GM21381 (cell line): ENCODE data around the gene CYP46A1.

Experiments used
- ATAC-seq: cut with Tn5 transposase; IDR thresholded peaks from one replicate; pipeline ENCODE4 v1.9.1; 2021; ENCODE audit warnings: mild to moderate bottlenecking, moderate library complexity; ENCODE audit not compliant: unreplicated experiment

CYP46A1 gene

DNA sequence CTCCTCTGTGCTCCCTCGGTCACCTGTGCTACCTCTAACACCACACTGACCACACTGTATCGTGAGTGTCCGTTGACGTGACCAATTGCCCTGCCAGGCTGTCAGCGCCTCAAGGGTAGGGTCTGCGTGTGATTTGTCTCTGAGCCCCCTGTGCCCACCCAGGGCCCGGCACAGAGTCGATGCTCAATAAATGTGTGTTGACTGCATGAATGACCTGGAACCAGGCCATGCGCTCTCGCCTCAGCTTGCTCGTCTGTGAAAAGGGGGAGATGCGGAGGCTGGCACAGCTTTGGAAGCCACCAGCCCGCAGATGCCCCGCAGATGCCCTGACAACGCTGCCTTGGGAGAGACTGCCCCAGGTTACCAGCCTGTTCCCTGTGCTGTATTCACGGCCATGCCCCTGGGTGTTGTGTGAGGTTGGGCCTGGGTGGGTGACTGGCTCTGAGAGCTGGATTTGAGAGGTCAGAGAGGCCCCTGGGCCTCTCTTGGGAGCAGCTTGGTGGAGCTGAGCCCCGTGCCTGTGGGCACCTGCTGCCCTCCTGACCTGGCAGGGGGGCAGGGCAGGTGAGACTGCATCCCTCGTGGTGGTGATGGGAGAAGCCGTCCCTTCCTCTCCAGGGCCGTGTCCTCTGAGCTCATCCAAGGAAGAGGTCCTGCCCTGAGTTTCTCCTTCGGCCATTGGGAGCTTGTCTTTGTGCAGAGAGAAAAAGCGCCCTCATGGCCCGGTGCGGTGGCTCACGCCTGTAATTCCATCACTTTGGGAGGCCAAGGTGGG is 43.2 kb downstream of the CYP46A1 start:
- no peak for ATAC-seq

DNA sequence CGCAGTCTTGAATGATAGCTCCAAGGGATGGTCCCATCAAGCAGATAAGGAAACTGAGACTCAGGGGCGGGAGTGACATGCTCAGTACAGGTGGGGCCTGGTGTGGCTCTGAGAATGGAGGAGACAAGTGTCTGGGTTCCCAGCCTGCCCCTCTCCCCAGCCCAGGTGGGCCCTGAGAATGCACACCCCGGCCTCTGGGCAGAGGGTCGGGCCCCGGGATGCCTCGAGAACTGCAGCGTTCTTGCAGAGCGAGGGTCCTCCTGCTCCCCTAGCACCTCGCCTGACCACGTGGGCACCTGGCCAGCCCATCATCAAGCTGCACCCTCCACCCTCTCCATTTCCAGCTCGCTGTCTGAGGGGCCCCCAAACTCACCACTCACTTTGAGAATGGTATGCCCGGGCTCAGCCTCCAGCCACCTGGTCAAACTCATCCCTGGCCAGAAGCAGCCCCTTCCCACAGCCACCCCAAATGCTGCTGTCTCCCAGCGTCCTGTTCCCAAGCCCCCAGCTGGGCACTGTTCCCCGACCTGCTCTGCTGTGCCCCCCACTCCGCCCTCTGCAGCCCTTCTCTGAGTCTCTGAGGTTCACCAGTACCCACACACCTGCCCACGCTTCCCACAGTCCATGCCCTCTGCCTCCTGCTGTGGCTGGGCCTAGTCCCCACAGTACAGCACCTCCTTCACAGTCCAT is 44.3 kb downstream of the CYP46A1 start:
- ATAC-seq: no peak

DNA sequence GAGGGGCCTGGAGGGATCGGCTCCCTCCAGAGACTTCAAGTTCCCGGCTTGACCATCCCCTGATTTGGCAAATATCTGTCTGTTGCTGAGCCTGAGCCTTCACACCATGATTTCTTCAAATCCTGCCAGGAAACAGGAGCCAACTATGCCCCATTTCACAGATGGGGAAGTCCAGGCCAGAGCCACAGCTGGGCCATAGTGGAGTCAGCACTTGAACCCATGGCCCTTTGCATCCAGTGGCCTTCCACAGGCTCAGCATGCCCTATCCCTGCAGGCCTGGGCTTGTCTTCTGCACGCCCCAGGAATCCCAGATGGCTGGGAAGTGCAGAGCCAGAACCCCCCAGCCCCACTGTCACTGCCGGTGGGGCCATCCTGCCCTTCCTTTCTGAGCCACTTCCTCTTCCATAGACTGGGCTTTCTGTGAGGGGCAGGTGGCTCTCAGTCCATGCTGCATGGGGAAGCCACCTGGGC is 44.9 kb downstream of the CYP46A1 start:
- no peak for ATAC-seq

DNA sequence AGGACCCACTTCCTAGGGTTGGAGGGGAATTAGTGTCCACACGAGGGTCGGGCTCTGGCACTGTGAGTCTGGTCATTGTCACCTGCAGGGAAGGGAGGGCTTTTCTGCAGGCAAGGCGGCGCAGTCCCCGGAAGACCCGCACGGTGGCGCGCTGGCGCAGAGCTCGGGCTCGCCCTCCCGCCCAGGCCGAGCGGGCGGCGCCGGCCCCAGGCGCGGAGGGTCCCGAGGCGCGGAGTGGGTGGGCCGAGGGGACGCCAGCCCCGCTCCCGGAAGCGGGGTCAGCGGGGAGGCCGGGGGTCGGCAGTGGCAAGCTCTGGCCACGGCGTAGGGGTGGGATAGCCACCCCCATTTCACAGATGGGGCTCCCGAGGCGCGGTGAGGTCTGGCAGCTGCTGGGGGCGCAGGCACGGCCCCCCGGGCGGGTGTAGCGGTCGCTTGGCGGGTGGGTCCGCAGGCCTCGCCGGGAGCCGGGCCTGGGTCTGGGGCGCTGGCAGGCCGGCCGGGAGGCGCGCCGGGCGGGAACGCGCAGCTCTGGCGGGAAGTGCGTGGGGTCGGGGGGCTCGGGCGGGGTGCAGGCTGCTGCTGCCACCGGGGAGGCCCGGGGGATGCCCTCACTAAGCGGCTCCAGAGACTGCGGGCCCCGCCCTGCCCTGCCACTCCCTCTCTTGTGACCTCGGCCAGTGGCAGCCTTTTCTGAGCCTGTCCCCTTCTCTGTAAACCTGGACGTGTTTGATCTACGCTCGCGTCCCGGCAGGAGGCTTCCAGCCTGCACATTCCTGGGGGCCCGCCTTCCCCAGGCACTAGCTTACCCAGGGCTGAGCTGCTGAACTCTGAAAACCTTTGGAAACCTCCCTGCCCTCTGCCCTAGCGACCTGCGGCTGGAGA is 46.1 kb downstream of the CYP46A1 start:
- no peak for ATAC-seq

DNA sequence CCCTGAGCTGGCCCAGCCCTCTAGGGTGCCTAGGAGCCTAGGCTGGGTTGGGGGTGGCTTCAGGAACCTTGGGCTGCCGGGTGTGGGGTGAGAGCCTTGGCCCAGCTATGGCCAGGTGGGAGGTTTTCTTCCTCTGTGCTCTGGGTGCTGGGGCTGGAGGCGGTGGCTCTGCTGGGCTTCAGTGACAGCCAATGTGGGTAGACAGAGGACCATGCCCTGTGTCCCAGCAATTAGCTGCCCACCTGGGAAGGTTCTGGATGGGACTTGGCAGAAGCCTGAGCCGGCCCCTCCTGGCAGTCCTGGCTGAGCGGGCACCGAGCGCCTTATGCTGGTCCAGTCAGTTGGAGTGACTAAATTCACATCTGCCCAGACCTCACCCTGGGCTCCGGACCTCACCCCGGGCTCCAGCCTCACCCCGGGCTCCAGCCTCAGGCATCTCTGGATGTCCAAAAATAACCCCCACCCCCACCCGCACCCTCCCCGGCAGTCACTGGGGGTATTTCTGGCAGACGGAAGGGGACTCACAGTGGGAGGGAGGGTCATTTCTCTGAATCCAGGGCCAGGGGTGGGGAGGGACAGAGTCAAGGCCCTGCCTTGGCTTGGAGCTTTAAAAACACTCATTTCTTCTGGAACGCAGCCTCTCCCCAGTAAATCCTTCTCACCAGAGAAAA is 46.9 kb downstream of the CYP46A1 start:
- no peak for ATAC-seq

DNA sequence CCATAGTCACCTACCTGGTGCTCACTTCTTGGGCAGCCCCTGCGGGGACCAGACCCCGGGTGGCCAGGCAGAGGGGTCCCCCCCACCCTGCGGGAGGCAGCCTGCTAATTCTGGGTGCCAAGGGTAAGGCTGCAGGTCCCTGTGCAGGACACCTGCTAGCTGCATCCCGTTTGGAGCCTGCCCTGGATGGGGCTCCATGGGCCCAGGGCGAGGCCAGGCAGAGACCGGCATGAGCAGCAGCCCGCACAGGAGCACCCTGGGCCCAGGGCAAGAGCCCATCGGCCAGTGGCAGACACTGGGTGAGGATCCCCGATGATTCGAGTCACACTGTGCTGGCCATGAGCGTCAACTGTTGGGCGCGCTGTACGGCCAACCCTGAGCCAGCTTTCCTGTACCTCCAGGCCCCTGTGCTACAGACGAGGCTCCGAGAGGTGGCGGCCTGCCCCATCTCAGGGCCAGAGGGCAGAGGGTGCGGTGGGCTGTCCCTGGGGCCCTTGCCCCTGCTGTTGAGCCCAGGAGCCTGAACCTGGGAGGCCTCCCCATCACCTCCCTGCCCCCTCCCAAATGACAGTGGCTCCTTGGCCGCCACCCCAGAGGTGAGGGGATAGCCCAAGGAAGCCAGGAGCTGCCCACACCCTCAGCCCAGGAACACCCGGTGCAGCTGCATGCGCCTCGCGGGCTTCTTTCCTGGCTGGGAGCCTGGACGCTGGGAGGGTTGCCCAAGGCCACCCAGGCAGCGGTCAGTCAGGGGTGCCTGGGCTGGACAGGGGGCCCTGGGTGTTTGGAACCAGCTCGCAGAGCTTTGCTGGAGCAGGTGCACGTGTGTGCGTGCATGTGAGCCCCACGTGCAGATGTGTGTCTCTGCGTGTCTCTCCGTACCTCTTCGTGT is 47.7 kb downstream of the CYP46A1 start:
- ATAC-seq: no peak

DNA sequence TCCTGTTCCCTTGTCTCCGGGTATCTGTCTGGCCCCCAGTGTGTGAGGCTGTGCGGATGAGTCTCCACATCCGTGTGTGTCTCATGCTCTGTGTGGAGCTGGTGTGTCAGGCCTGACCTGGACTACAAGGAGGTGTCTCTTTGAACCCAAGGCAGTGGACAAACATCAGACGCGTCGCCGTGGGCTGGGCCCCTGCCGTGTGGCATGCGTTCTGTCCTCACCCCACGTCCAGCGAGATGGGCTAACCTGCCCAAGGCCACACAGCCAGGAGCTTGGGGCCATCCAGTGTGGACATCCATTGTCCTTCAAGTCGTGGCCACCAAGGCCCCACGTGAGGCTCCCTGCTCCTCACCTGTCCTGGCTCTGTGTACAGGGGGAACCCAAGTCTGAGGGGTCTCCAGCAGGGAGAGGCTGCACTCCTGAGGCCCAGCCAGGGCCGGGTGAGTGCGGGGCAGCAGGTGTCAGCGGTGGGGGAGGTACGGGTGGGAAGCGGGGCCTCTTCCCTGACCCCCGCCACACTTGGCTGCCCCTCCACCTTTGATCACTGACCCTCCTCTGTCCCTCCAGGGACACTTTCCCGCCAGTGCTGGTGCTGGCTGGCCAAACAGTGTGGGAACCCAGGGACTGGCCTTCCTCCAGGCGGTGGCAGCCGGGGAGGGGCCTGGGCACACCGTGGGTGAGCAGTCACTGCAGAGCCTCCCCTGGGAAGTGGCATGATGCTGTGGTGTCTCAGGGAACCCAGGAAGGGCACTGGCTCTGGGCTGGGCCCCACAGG is 48.5 kb downstream of the CYP46A1 start:
- ATAC-seq: no peak

DNA sequence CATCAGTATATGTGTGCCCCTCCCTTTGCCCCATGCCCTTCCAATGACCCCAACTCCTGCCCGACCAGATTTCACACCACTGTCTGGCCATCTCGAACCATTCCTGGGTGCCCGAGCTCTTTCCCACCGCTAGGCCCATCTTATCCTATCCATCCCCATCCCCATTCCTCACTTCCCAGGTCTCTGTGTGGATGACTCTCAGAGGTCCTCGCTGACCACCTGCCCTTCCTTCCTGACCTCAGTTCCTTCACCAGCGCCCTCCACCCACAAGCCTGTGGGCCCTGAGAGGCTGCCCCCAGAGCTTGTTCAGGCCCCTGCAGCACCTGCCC is 49.1 kb downstream of the CYP46A1 start:
- no peak for ATAC-seq

DNA sequence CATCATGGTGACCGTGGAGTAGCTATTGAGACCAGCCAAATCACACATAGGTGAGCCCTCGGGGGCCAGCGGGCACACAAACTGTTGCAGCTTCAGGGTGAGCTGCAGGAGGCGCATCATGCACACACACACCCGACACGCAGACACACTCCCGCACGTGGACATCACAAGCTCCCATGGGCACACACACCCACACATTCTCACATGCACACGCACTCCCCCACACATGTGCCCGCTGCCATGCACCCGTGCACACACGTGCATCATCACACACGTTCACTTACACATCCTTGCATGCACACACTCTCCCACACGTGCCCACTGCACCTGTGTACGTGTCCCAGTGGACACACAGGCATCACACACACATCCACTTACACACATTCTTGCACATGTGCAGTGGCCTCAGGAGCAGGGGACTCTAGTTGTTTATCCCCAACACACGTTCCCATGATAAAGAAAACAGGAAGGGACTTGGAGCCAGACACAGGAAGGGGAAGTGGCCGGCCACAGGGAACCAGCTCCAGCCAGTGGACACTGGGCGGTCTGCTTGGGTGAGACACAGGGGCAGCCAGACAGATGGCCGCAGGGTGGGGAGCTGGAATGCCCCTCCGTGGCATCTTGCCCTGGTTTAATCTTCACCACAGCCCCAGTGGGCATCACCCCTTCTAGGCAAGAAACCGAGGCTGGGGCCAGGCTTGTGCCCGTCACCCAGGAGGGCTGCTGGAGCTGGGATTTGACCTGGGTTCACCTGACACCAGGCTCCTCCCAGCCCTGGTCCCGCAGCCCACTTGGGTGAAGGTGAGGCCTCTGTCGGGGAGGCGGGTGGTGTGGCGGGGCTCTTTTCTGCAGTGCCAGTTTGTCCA is 49.7 kb downstream of the CYP46A1 start:
- ATAC-seq: no peak

DNA sequence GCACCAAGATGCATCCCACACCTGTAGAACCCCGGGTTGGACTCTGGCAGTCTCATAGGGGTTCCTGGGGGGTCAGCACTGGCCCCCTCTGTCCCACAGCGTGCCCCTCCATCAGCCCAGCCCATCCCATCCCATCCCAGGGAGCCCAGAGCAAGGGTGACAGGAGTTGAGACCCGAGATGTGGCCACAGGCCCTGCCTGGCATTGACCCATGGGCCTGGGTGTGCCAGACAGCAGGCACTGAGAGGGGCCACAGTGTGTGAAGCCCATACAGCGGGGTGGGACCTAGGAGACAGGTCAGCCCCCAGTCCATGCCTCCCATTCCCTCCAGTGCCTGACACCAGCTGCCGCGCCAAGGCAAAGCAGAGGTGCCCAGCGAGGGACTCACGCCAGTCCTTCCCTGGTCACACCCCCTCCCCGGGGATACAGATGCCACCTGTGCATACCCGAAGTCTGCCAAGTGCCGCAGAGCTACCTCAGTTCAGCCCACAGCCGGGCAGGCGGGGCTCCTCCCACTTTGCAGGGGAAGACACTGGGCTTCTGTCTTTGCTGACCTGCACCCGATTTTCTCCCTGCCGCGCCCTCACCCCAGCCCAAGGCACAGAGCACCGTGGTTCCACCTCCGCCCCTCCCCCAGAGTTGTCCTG is 50.4 kb downstream of the CYP46A1 start:
- no peak for ATAC-seq

DNA sequence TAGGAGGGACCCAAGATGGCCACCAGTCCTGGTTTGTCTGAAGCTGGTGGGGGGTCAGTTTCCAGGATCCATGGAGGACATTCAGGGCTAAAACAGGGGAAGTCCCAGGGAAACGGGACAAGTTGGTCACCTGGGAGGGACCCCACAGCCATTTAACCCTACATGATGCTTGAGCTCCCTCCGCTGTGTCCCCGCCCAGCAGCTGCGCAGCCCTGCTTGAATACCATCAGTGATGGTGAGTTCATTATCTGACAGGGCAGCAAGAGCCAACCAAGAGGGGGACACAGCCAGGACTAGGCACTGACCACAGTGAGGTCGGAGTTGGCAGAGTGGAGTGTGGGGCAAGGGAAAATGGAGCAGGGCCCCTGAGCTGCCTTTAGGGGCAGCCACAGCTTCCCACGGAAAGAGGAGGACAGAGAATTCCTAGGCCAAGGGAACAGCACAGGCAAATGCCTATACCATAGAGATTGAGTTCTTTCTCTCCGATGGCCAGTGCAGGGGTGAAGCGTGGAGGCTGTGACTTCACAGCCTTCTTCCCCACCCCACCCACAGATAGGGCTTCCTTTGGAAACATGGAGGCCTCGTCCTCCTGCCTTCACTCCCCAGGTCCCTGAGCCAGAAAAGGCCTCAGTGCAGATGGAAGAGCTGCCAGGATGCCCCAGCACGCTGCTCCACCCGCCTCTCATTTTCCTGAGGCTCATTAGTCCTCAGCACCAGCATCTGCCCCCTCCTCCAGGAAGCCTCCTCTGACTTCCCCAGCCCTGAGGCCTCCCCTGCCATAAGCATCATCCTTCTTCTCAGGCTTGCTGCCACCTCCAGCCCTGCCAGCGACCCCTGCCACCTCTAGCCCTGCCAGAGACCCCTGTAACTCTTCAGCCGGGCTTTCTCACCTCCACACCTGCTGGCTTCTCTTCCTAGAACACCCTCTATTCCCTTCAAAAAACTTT is 51.4 kb downstream of the CYP46A1 start:
- no peak for ATAC-seq

DNA sequence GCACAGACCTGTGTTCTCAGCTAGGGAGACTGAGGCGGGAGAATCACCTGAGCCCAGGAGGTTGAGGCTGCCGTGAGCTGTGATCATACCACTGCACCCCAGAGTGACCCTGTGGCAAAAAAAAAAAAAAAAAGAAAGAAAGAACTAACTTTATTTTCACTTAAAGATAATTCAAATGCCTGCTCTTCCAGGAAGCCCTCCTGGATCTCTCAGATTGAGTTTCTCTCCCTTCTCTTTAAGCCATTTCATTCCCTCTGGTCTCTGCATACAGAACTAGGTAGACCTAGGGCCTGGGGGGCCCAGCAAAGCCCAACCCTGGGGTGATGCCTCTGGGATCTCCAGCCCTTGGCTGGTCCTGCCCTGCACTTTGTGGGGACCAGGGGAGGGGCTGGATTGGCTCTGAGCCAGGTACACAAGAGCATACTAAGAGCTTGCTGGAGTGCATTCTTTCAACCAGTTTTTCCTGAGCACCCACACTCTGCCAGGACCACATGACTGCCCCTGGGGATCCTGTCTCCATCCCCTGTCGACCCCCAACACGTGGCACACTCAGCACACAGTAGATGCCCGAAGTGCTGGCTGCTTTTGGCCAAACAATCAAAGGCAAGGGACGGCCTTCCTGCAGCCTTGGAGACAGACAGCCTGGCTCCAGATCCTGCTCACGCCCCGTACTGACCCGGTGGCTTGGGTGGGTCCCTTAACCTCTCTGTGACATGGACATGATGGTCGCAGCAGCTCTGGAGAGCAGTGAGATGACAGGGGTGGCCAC is 52.7 kb downstream of the CYP46A1 start:
- ATAC-seq: no peak

DNA sequence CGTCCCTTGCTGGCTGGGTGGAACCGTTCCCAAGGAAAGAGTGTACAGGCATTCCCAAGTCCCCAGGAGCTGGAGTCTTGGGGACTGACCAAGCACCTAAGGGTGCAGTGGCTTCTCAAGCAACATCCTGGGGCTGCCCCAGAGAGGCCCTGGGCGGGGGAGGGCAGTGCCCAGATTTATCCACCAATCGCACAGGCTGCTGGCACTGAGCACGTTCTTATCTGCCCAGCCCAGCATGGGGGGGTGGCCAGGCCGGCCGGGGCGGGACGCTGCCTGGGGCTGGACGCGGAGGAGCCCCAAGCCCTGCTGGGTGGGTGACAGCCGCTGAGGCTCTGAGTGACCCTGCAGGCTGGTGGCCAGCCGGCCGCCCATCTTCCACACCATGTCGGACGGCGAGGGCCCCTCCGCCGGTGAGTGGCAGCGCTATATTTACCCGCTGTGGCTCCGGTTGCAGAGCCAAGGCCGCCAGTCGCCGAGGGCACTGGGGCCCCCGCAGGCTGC is 53.4 kb downstream of the CYP46A1 start:
- ATAC-seq: no peak

DNA sequence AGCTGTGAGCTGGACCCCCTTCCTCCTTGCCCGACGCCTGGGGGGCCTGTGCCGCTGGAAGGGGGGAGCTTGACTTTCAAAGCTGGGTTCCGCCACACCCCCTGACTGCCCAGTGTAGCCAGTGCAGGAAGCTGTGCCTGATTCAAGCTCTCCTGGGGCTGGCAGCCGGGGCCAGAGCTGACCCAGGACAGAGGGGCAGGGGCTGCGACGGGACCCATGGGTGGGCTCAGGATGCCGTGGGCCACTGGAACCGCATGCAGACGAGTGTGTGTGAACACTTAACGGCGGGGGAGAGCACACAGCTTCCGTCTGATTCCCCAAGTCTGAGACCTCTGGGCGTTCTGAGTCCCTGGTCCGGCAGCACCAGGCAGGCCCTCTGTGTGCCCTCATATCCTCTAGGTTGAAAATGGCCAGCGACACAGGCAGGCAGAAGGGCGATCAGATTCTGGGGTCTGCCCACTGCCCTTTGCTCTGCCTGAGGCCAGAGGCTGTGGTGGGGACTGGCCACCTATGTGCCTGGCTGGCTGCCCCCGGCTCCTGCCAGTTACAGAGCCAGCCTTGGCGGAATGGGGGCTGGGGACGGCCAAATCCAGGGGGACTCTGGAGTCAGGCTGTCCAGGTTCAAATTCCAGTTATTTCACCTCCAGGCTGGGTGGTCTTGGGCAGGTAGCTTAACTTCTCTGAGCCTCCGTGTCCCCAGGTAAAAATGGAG is 54.0 kb downstream of the CYP46A1 start:
- ATAC-seq: no peak

DNA sequence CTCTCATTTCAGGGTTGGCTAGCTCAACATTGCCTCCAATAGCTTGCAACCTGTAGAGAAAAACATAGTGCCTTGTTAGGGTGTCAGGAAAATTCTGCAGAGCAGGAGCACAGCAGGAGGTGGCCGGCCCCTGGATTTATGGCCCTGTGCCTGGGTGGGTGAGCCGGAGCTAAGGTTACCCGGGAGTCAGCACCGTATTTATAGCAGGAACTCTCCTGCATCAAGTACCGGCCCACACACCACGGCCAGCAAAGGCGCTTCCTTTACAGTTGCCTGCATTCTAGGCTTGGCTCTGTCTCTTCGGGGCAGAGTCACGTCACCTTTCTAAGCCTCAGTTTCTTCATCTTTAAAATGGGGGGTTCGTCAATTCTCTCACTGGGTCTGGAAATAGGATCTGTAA is 56.3 kb downstream of the CYP46A1 start:
- no peak for ATAC-seq
